ENCODE measurements around the gene SYT9.

The SYT9 gene

GRCh38 chr11:7307836-7308235 is 56.1 kb downstream of the SYT9 start (continued):
- TF ChIP-seq ZNF8 (CRISPR knock-in tag; IDR thresholded peaks at IDR 0.05) = no peak
- TF ChIP-seq SNAI2 (CRISPR knock-in tag; IDR thresholded peaks at IDR 0.05) = no peak
- no peak for TF ChIP-seq ZFP30 (CRISPR knock-in tag; IDR thresholded peaks at IDR 0.05)
- TF ChIP-seq ARNTL (CRISPR knock-in tag; IDR thresholded peaks at IDR 0.05; ENCODE audit: borderline replicate concordance, low read depth) = no peak
- no peak for TF ChIP-seq ESRRG (CRISPR knock-in tag; IDR thresholded peaks at IDR 0.05)

- no peak for ATAC-seq
- TF ChIP-seq ZNF70 (CRISPR knock-in tag; IDR thresholded peaks at IDR 0.05) (no peak), ESRRG (CRISPR knock-in tag; IDR thresholded peaks at IDR 0.05) (no peak), BACH2 (CRISPR knock-in tag; IDR thresholded peaks at IDR 0.05; ENCODE audit: borderline replicate concordance) (no peak), SNAI2 (CRISPR knock-in tag; IDR thresholded peaks at IDR 0.05) (no peak), ISL1 (CRISPR knock-in tag; IDR thresholded peaks at IDR 0.05) (no peak), ZC3H10 (CRISPR knock-in tag; IDR thresholded peaks at IDR 0.05) (no peak), TSHZ2 (CRISPR knock-in tag; IDR thresholded peaks at IDR 0.05) (no peak), OSR1 (CRISPR knock-in tag; IDR thresholded peaks at IDR 0.05) (no peak), TCF4 (CRISPR knock-in tag; IDR thresholded peaks at IDR 0.05; ENCODE audit: borderline replicate concordance) (no peak)
- TF ChIP-seq, protein P1, sequence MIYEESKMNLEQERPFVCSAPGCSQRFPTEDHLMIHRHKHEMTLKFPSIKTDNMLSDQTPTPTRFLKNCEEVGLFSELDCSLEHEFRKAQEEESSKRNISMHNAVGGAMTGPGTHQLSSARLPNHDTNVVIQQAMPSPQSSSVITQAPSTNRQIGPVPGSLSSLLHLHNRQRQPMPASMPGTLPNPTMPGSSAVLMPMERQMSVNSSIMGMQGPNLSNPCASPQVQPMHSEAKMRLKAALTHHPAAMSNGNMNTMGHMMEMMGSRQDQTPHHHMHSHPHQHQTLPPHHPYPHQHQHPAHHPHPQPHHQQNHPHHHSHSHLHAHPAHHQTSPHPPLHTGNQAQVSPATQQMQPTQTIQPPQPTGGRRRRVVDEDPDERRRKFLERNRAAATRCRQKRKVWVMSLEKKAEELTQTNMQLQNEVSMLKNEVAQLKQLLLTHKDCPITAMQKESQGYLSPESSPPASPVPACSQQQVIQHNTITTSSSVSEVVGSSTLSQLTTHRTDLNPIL (CRISPR knock-in tag; IDR thresholded peaks at IDR 0.05; ENCODE audit: low read depth) = no peak
Measured at GRCh38 chr11:7311903-7312302, 60.2 kb downstream of the SYT9 start.

- TF ChIP-seq BACH2 (CRISPR knock-in tag; IDR thresholded peaks at IDR 0.05; ENCODE audit: borderline replicate concordance) = no peak
- no peak for TF ChIP-seq ZNF70 (CRISPR knock-in tag; IDR thresholded peaks at IDR 0.05)
- no peak for TF ChIP-seq ZC3H10 (CRISPR knock-in tag; IDR thresholded peaks at IDR 0.05)
- TF ChIP-seq, protein P2, sequence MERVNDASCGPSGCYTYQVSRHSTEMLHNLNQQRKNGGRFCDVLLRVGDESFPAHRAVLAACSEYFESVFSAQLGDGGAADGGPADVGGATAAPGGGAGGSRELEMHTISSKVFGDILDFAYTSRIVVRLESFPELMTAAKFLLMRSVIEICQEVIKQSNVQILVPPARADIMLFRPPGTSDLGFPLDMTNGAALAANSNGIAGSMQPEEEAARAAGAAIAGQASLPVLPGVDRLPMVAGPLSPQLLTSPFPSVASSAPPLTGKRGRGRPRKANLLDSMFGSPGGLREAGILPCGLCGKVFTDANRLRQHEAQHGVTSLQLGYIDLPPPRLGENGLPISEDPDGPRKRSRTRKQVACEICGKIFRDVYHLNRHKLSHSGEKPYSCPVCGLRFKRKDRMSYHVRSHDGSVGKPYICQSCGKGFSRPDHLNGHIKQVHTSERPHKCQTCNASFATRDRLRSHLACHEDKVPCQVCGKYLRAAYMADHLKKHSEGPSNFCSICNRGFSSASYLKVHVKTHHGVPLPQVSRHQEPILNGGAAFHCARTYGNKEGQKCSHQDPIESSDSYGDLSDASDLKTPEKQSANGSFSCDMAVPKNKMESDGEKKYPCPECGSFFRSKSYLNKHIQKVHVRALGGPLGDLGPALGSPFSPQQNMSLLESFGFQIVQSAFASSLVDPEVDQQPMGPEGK (CRISPR knock-in tag; IDR thresholded peaks at IDR 0.05; ENCODE audit: borderline replicate concordance) = no peak
- TF ChIP-seq CSDC2 (CRISPR knock-in tag; IDR thresholded peaks at IDR 0.05) = no peak
- no peak for TF ChIP-seq SNAI2 (CRISPR knock-in tag; IDR thresholded peaks at IDR 0.05)
- no peak for TF ChIP-seq ARNTL (CRISPR knock-in tag; IDR thresholded peaks at IDR 0.05; ENCODE audit: borderline replicate concordance, low read depth)
- TF ChIP-seq, protein P3, sequence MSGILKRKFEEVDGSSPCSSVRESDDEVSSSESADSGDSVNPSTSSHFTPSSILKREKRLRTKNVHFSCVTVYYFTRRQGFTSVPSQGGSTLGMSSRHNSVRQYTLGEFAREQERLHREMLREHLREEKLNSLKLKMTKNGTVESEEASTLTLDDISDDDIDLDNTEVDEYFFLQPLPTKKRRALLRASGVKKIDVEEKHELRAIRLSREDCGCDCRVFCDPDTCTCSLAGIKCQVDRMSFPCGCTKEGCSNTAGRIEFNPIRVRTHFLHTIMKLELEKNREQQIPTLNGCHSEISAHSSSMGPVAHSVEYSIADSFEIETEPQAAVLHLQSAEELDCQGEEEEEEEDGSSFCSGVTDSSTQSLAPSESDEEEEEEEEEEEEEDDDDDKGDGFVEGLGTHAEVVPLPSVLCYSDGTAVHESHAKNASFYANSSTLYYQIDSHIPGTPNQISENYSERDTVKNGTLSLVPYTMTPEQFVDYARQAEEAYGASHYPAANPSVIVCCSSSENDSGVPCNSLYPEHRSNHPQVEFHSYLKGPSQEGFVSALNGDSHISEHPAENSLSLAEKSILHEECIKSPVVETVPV (CRISPR knock-in tag; IDR thresholded peaks at IDR 0.05) = no peak
- ATAC-seq = no peak
Measured at GRCh38 chr11:7314811-7315604, 63.3 kb downstream of the SYT9 start.

- no peak for ATAC-seq
- no peak for TF ChIP-seq RARB (CRISPR knock-in tag; IDR thresholded peaks at IDR 0.05)
- TF ChIP-seq, protein P1 (CRISPR knock-in tag; IDR thresholded peaks at IDR 0.05; ENCODE audit: low read depth) = no peak
- TF ChIP-seq, protein P2 (CRISPR knock-in tag; IDR thresholded peaks at IDR 0.05; ENCODE audit: borderline replicate concordance) = no peak
- TF ChIP-seq ZNF8 (CRISPR knock-in tag; IDR thresholded peaks at IDR 0.05) = no peak
- no peak for TF ChIP-seq ZC3H10 (CRISPR knock-in tag; IDR thresholded peaks at IDR 0.05)
- no peak for TF ChIP-seq ZNF565 (CRISPR knock-in tag; conservative IDR thresholded peaks at IDR 0.05; ENCODE audit: low read depth)
- no peak for TF ChIP-seq TCF4 (CRISPR knock-in tag; IDR thresholded peaks at IDR 0.05; ENCODE audit: borderline replicate concordance)
- no peak for TF ChIP-seq ZNF70 (CRISPR knock-in tag; IDR thresholded peaks at IDR 0.05)
- TF ChIP-seq GLIS3 (CRISPR knock-in tag; IDR thresholded peaks at IDR 0.05) = no peak
- no peak for TF ChIP-seq ESRRG (CRISPR knock-in tag; IDR thresholded peaks at IDR 0.05)
- no peak for TF ChIP-seq ISL1 (CRISPR knock-in tag; IDR thresholded peaks at IDR 0.05)
- no peak for TF ChIP-seq PPARA (CRISPR knock-in tag; IDR thresholded peaks at IDR 0.05; ENCODE audit: borderline replicate concordance)
- no peak for TF ChIP-seq BACH2 (CRISPR knock-in tag; IDR thresholded peaks at IDR 0.05; ENCODE audit: borderline replicate concordance)
- TF ChIP-seq OSR1 (CRISPR knock-in tag; IDR thresholded peaks at IDR 0.05) = no peak
- no peak for TF ChIP-seq ARNTL (CRISPR knock-in tag; IDR thresholded peaks at IDR 0.05; ENCODE audit: borderline replicate concordance, low read depth)
- no peak for TF ChIP-seq SNAI2 (CRISPR knock-in tag; IDR thresholded peaks at IDR 0.05)
Measured at GRCh38 chr11:7319501-7319900, 67.8 kb downstream of the SYT9 start.
